OCI-LY1 (cell line): Measurements from ENCODE around the gene CCN6.

Experiments
- EZH2 ChIP-seq: fragments of 200-600 bp; sonication (generic), shearing (Covaris generic); IDR thresholded peaks from 2 replicates; pipeline ENCODE4 v1.8.0; 2017; ENCODE audit warnings: borderline replicate concordance, mixed run types, mild to moderate bottlenecking, antibody characterized with exemption, low read length, moderate library complexity, mixed read lengths
- TF ChIP-seq, protein P1 (sequence below): fragments of 200-600 bp; sonication (generic), shearing (Covaris generic); IDR thresholded peaks from 2 replicates; pipeline ENCODE4 v1.5.1; 2017; ENCODE audit warnings: mild to moderate bottlenecking, antibody characterized with exemption, low read length, moderate library complexity, mixed read lengths

GRCh38 chr6:112013051-112013450, 40.9 kb upstream of the CCN6 start:
- TF ChIP-seq, protein P1, sequence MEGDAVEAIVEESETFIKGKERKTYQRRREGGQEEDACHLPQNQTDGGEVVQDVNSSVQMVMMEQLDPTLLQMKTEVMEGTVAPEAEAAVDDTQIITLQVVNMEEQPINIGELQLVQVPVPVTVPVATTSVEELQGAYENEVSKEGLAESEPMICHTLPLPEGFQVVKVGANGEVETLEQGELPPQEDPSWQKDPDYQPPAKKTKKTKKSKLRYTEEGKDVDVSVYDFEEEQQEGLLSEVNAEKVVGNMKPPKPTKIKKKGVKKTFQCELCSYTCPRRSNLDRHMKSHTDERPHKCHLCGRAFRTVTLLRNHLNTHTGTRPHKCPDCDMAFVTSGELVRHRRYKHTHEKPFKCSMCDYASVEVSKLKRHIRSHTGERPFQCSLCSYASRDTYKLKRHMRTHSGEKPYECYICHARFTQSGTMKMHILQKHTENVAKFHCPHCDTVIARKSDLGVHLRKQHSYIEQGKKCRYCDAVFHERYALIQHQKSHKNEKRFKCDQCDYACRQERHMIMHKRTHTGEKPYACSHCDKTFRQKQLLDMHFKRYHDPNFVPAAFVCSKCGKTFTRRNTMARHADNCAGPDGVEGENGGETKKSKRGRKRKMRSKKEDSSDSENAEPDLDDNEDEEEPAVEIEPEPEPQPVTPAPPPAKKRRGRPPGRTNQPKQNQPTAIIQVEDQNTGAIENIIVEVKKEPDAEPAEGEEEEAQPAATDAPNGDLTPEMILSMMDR, result no peak
- no peak for TF ChIP-seq EZH2
